ENCODE results near the gene NOS1AP. TPM values are rescaled to one million over a fixed set of nuclear protein-coding genes. Genes with fewer than 3 reads are reported as not detected.

Gene NOS1AP
- total and polyA plus RNA-seq, 8 donors: 0.25 to 13.8 (median 6.2) TPM

GRCh38 chr1:162297208-162297607, 227.7 kb downstream of the NOS1AP start:
- H3K9me3 ChIP-seq: no peaks in the 10 kb centered on the region
- no peak overlapping the region for H3K27ac ChIP-seq

GRCh38 chr1:162298266-162298665, 228.8 kb downstream of the NOS1AP start:
- intact Hi-C loops (cut with DNase I; ENCODE audit: low total_unique reads): no loop called here
- H3K4me3 ChIP-seq: no peak overlapping the region
- no peak overlapping the region for H3K27ac ChIP-seq
- DNase-seq: no peak
- H3K36me3 ChIP-seq: no peaks in the 10 kb centered on the region
- peaks cover 0 to 12% (median 5%) of the 10 kb centered on the region in 4 donors for H3K4me1 ChIP-seq
- no peak for TF ChIP-seq CTCF (IDR thresholded peaks at IDR 0.05)
- no peak for TF ChIP-seq EP300 (IDR thresholded peaks at IDR 0.05)
- TF ChIP-seq POLR2AphosphoS5 (IDR thresholded peaks at IDR 0.05): no peak
- TF ChIP-seq POLR2A (IDR thresholded peaks at IDR 0.05): no peak
- 80 to 100% (median 92%) methylated on average over 1 to 2 of the region's 2 CpGs for WGBS, 5 donors
- H3K27me3 ChIP-seq: no peaks in the 10 kb centered on the region
- H3K9me3 ChIP-seq: no peaks in the 10 kb centered on the region

More at GRCh38 chr1:162297208-162297607, 227.7 kb downstream of the NOS1AP start:
- WGBS, 5 donors: 53 to 77% (median 61%) methylated on average over 4 of the region's 4 CpGs
- Histone ChIP-seq H3K4me1 (peaks cover 0 to 22% (median 10%) of the 10 kb centered on the region in 4 donors), H3K36me3 (no peaks in the 10 kb centered on the region), H3K27me3 (no peaks in the 10 kb centered on the region), H3K4me3 (no peak overlapping the region)
- TF ChIP-seq CTCF (IDR thresholded peaks at IDR 0.05) (no peak), EP300 (IDR thresholded peaks at IDR 0.05) (no peak), POLR2AphosphoS5 (IDR thresholded peaks at IDR 0.05) (no peak), POLR2A (IDR thresholded peaks at IDR 0.05) (no peak)
- intact Hi-C loops (cut with DNase I; ENCODE audit: low total_unique reads): no loop called here
- DNase-seq: no peak

GRCh38 chr1:162299018-162299417, 229.5 kb downstream of the NOS1AP start:
- Histone ChIP-seq H3K9me3 (no peaks in the 10 kb centered on the region), H3K4me3 (no peak overlapping the region), H3K4me1 (peaks cover 0 to 9% (median 5%) of the 10 kb centered on the region in 4 donors), H3K27me3 (no peaks in the 10 kb centered on the region), H3K27ac (no peak overlapping the region), H3K36me3 (no peaks in the 10 kb centered on the region)
- intact Hi-C loops (cut with DNase I; ENCODE audit: low total_unique reads): no loop called here
- no peak for DNase-seq
- TF ChIP-seq POLR2A (IDR thresholded peaks at IDR 0.05): no peak
- TF ChIP-seq CTCF (IDR thresholded peaks at IDR 0.05): no peak
- TF ChIP-seq EP300 (IDR thresholded peaks at IDR 0.05): no peak
- no peak for TF ChIP-seq POLR2AphosphoS5 (IDR thresholded peaks at IDR 0.05)

- 72 to 82% (median 80%) methylated on average over 8 of the region's 8 CpGs for WGBS, 5 donors
- H3K27me3 ChIP-seq: no peaks in the 10 kb centered on the region
- no peaks in the 10 kb centered on the region for H3K9me3 ChIP-seq
- no peak overlapping the region for H3K4me3 ChIP-seq
- intact Hi-C loops (cut with DNase I; ENCODE audit: low total_unique reads): no loop called here
- TF ChIP-seq POLR2AphosphoS5 (IDR thresholded peaks at IDR 0.05): no peak
- no peaks in the 10 kb centered on the region for H3K36me3 ChIP-seq
- H3K4me1 ChIP-seq: peaks cover 0 to 7% (median 0%) of the 10 kb centered on the region in 4 donors
- no peak overlapping the region for H3K27ac ChIP-seq
- no peak for DNase-seq
These were observed 230.8 kb downstream of the NOS1AP start for GRCh38 chr1:162300057-162300917.

- H3K27me3 ChIP-seq: no peaks in the 10 kb centered on the region
- TF ChIP-seq POLR2AphosphoS5 (IDR thresholded peaks at IDR 0.05) (no peak), EP300 (IDR thresholded peaks at IDR 0.05) (no peak), POLR2A (IDR thresholded peaks at IDR 0.05) (no peak), CTCF (IDR thresholded peaks at IDR 0.05) (no peak)
- no peak overlapping the region for H3K4me3 ChIP-seq
- 38 to 68% (median 57%) methylated on average over 4 of the region's 4 CpGs for WGBS, 5 donors
- no peak overlapping the region for H3K27ac ChIP-seq
- peaks cover 0 to 7% (median 0%) of the 10 kb centered on the region in 4 donors for H3K4me1 ChIP-seq
- intact Hi-C loops (cut with DNase I; ENCODE audit: low total_unique reads): no loop called here
- H3K36me3 ChIP-seq: no peaks in the 10 kb centered on the region
- DNase-seq: no peak
- no peaks in the 10 kb centered on the region for H3K9me3 ChIP-seq
These were observed 232.2 kb downstream of the NOS1AP start for GRCh38 chr1:162301696-162302095.

Data from stomach (tissue), 9 donors.